Esophagus squamous epithelium (tissue), 4 donors: ENCODE measurements around the gene UGT2B11.
"Not testable (repeated sequence)": the region's sequence is repeated elsewhere in the genome, so short reads cannot be mapped to it uniquely, and the experiment has no call there.

Experiments used
- POLR2A ChIP-seq, 4 donors: fragments of 450-650 bp; IDR thresholded peaks; one replicate each; pipeline ENCODE4 v1.6.1; 2017; ENCODE audit warnings: antibody characterized with exemption in 4 of 4, mild to moderate bottlenecking in 4 of 4, moderate library complexity in 3 of 4
- TF ChIP-seq, protein P1 (sequence below), 6 experiments: fragments of 450-650 bp in 4 of 6; fragments of 200-600 bp in 2 of 6; sonication (generic) in 2 of 6; IDR thresholded peaks; one replicate each; pipeline ENCODE4 v1.5.1; 2016 to 2019; ENCODE audit warnings: antibody characterized with exemption in 6 of 6, mild to moderate bottlenecking in 4 of 6, moderate library complexity in 4 of 6

DNA sequence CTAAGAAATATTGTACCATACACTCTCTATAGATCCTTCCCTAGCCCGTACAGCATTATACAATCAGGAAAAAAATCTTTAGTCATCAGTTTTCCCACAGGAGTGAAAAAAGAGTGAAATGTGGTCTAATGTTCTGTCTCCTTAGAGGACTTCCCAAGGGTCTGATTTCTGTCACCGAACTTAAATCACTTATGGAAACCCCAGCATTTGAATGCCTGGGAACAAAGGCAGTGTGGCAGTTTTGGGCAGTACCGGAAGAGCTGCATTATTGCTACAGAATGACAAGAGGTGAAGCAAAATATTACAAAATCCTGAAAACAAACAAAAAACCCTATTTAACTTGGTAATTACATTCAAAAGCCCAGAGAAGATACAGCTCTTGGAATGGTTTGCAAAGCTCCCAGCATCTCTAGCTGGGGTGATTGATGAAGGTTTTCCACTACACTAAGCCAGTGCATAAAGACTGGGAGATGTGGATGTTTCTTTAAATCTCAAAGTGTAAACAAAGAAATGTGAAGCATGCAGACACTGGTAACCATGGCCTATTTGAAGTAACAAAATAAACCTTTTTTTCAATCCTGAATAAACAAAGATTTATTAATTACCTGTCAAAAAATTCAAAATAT is 38.7 kb upstream of the UGT2B11 start:
- TF ChIP-seq, protein P1, sequence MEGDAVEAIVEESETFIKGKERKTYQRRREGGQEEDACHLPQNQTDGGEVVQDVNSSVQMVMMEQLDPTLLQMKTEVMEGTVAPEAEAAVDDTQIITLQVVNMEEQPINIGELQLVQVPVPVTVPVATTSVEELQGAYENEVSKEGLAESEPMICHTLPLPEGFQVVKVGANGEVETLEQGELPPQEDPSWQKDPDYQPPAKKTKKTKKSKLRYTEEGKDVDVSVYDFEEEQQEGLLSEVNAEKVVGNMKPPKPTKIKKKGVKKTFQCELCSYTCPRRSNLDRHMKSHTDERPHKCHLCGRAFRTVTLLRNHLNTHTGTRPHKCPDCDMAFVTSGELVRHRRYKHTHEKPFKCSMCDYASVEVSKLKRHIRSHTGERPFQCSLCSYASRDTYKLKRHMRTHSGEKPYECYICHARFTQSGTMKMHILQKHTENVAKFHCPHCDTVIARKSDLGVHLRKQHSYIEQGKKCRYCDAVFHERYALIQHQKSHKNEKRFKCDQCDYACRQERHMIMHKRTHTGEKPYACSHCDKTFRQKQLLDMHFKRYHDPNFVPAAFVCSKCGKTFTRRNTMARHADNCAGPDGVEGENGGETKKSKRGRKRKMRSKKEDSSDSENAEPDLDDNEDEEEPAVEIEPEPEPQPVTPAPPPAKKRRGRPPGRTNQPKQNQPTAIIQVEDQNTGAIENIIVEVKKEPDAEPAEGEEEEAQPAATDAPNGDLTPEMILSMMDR (IDR thresholded peaks at IDR 0.05): not testable (repeated sequence)
- TF ChIP-seq POLR2A (IDR thresholded peaks at IDR 0.05): not testable (repeated sequence)
